Left renal pelvis (tissue), 4 donors: ENCODE measurements around the gene ADCY7. TPM values are rescaled to one million over a fixed set of nuclear protein-coding genes. Genes with fewer than 3 reads are reported as not detected.

Experiments used
- DNase-seq, 4 donors: peaks; one replicate each; pipeline ENCODE4 v3.0.0-alpha.2; 2013; ENCODE audit warnings: low read depth in 4 of 4, low spot score in 3 of 4
- polyA plus RNA-seq, 4 donors: library from polyadenylated mRNA; unstranded; fragments of 120-200 nt; gene quantifications; one replicate each; pipeline ENCODE4 v1.2.1, GENCODE V29; 2013; ENCODE audit not compliant: insufficient read length in 4 of 4

The ADCY7 gene
- polyA plus RNA-seq, 4 donors, result 5.2 to 9.9 (median 5.7) TPM

- no peak for DNase-seq
These were observed 99.6 kb downstream of the ADCY7 start for GRCh38 chr16:50365791-50366575.

Other genes with a start within 250 kb of the ADCY7 start
- 10 to 100 TPM; 27.9 to 33.4 (median 29.2) TPM for gene CNEP1R1, start 241.3 kb upstream of the ADCY7 start, polyA plus RNA-seq
- 10 to 100 TPM; 17.2 to 21.7 (median 19.1) TPM for gene HEATR3, start 200.6 kb upstream of the ADCY7 start, polyA plus RNA-seq
- gene TENT4B, start 113.2 kb upstream of the ADCY7 start, polyA plus RNA-seq, result 10 to 100 TPM; 12.8 to 20.0 (median 16.3) TPM
- gene BRD7, start 102.4 kb downstream of the ADCY7 start, polyA plus RNA-seq, result 100 to 1,000 TPM in 2 of 4 donors, 10 to 100 TPM in 2; 82.4 to 138 (median 117) TPM